Measurements from ENCODE around the gene TRANK1.
A peak's percentile ranks its signal among the peaks of the same experiment; 100 is the strongest.
"Not testable (repeated sequence)": the region's sequence is repeated elsewhere in the genome, so short reads cannot be mapped to it uniquely, and the experiment has no call there.

Gene TRANK1

GRCh38 chr3:36923981-36924743 lies 20.7 kb downstream of the TRANK1 start:
- DNase-seq: no peak
- intact Hi-C loops (cut with DNase I): no loop called here

- intact Hi-C loops (cut with DNase I): no loop called here
- peak in 1 of 10 donors; percentile 44 for DNase-seq
Observed at GRCh38 chr3:36923523-36923943, 21.3 kb downstream of the TRANK1 start.

- intact Hi-C loops (cut with DNase I): no loop called here
- DNase-seq: no peak
Observed at GRCh38 chr3:36920884-36921567, 23.8 kb downstream of the TRANK1 start.

- intact Hi-C loops (cut with DNase I): no loop called here
- no peak for DNase-seq
Observed at GRCh38 chr3:36919439-36920160, 25.3 kb downstream of the TRANK1 start.

- no peak for DNase-seq
- intact Hi-C loops (cut with DNase I): no loop called here
Observed at GRCh38 chr3:36918050-36918449, 26.8 kb downstream of the TRANK1 start.

GRCh38 chr3:36911990-36912804 lies 32.7 kb downstream of the TRANK1 start:
- intact Hi-C loops (cut with DNase I): no loop called here

GRCh38 chr3:36909666-36910065 lies 35.2 kb downstream of the TRANK1 start:
- intact Hi-C loops (cut with DNase I): loop anchor here (5.0 kb wide), 1 partner anchor 48 kb away; no protein-coding TSS in a partner anchor
- DNase-seq: no peak

More at GRCh38 chr3:36911990-36912804, 32.7 kb downstream of the TRANK1 start:
- no peak for DNase-seq

- DNase-seq: no peak
- intact Hi-C loops (cut with DNase I): loop anchor here (5.0 kb wide), 1 partner anchor 48 kb away; no protein-coding TSS in a partner anchor
Observed at GRCh38 chr3:36909181-36909580, 35.7 kb downstream of the TRANK1 start.

GRCh38 chr3:36908647-36909180 lies 36.1 kb downstream of the TRANK1 start:
- DNase-seq: no peak
- intact Hi-C loops (cut with DNase I): loop anchor here (5.0 kb wide), 1 partner anchor 49 kb away; no protein-coding TSS in a partner anchor

- no peak for DNase-seq
- intact Hi-C loops (cut with DNase I): loop anchor here (5.0 kb wide), 1 partner anchor 49 kb away; no protein-coding TSS in a partner anchor
Observed at GRCh38 chr3:36907911-36908646, 36.8 kb downstream of the TRANK1 start.

- DNase-seq: no peak
- intact Hi-C loops (cut with DNase I): loop anchor here (5.0 kb wide), 1 partner anchor 51 kb away; no protein-coding TSS in a partner anchor
Observed at GRCh38 chr3:36906504-36907149, 38.2 kb downstream of the TRANK1 start.

GRCh38 chr3:36905545-36905944 lies 39.3 kb downstream of the TRANK1 start:
- intact Hi-C loops (cut with DNase I): loop anchor here (5.0 kb wide), 1 partner anchor 52 kb away; no protein-coding TSS in a partner anchor
- no peak for DNase-seq

- DNase-seq: no peak
- intact Hi-C loops (cut with DNase I): loop anchor here (5.0 kb wide), 1 partner anchor 53 kb away; no protein-coding TSS in a partner anchor
Observed at GRCh38 chr3:36904641-36905040, 40.2 kb downstream of the TRANK1 start.

GRCh38 chr3:36904065-36904464 lies 40.8 kb downstream of the TRANK1 start:
- intact Hi-C loops (cut with DNase I); DNase-seq: not testable (repeated sequence)

- DNase-seq: no peak
- intact Hi-C loops (cut with DNase I): no loop called here
Observed at GRCh38 chr3:36903119-36903882, 41.6 kb downstream of the TRANK1 start.

GRCh38 chr3:36901588-36901987 lies 43.3 kb downstream of the TRANK1 start:
- DNase-seq: no peak
- intact Hi-C loops (cut with DNase I): no loop called here
